Gastrocnemius medialis (tissue), 4 donors: ENCODE results near the gene APOLD1. TPM values are rescaled to one million over a fixed set of nuclear protein-coding genes. Genes with fewer than 3 reads are reported as not detected.

ENCODE experiments used
- ATAC-seq, 2 donors: fragments of 150-250 bp; one replicate each; pipeline ENCODE4 v1.9.1; 2016
- DNase-seq, 2 donors: peaks; one replicate each; pipeline ENCODE4 v3.0.0-alpha.2; 2019
- H3K27ac ChIP-seq, 4 donors: fragments of 200-600 bp; sonication (generic); 1 replicate in 1 of 4; 2 replicates in 3 of 4; pipeline ENCODE4 v1.5.1; 2016 to 2018; ENCODE audit warnings: mild to moderate bottlenecking in 2 of 4, moderate library complexity in 1 of 4
- H3K27me3 ChIP-seq, 3 donors: fragments of 200-600 bp; sonication (generic) in 2 of 3; 1 replicate in 1 of 3; 2 replicates in 2 of 3; pipeline versions ENCODE4 v1.5.1 to v1.6.0; 2016 to 2019; ENCODE audit warnings: mild to moderate bottlenecking in 1 of 3, moderate library complexity in 1 of 3
- H3K36me3 ChIP-seq, 2 donors: fragments of 200-600 bp; sonication (generic) in 1 of 2; one replicate each; pipeline ENCODE4 v1.5.1; 2017 to 2018
- H3K4me1 ChIP-seq, 2 donors: fragments of 200-600 bp; sonication (generic) in 1 of 2; one replicate each; pipeline ENCODE4 v1.5.1; 2016 to 2017; ENCODE audit warnings: mild to moderate bottlenecking in 2 of 2
- H3K4me3 ChIP-seq, 4 donors: fragments of 200-600 bp; sonication (generic) in 3 of 4; 1 replicate in 1 of 4; 2 replicates in 3 of 4; pipeline ENCODE4 v1.5.1; 2016 to 2019; ENCODE audit warnings: mild to moderate bottlenecking in 2 of 4
- H3K9me3 ChIP-seq, 3 donors: fragments of 200-600 bp; sonication (generic) in 2 of 3; 1 replicate in 1 of 3; 2 replicates in 2 of 3; pipeline ENCODE4 v1.5.1; 2016 to 2019
- POLR2A ChIP-seq, 2 donors: fragments of 450-650 bp; IDR thresholded peaks; one replicate each; pipeline ENCODE4 v1.6.1; 2017; ENCODE audit warnings: antibody characterized with exemption in 2 of 2, mild to moderate bottlenecking in 2 of 2, moderate library complexity in 2 of 2
- in situ Hi-C, 4 donors: fragments of 200-750 bp; cut with MboI; loops; one replicate each; pipeline versions ENCODE4 v1.15.0 to v1.8.0; 2017; ENCODE audit warnings: low sequenced_read_pairs in 4 of 4
- intact Hi-C: fragments of 100-400 bp; cut with DNase I; formaldehyde crosslinking; loops from one replicate; pipeline ENCODE4 v1.15.1; 2023; ENCODE audit warnings: low total_unique reads
- total RNA-seq, 4 donors: library from RNA; depleted of rRNA; stranded (reverse); fragments of >200 nt; gene quantifications; one replicate each; pipeline versions ENCODE4 v1.1.0 to v1.2.3, GENCODE V29; 2016
- TF ChIP-seq, protein P1 (sequence below), 5 experiments: fragments of 450-650 bp in 3 of 5; fragments of 200-600 bp in 2 of 5; sonication (generic) in 2 of 5; IDR thresholded peaks in 4 of 5; conservative IDR thresholded peaks in 1 of 5; 1 replicate in 4 of 5; 2 replicates in 1 of 5; pipeline ENCODE4 v1.5.1; 2016 to 2019; ENCODE audit warnings: antibody characterized with exemption in 5 of 5, mild to moderate bottlenecking in 3 of 5, moderate library complexity in 3 of 5

APOLD1 gene
- total RNA-seq, 4 donors from 2014 or later = 25.8 to 73.7 (median 67.7) TPM

DNA sequence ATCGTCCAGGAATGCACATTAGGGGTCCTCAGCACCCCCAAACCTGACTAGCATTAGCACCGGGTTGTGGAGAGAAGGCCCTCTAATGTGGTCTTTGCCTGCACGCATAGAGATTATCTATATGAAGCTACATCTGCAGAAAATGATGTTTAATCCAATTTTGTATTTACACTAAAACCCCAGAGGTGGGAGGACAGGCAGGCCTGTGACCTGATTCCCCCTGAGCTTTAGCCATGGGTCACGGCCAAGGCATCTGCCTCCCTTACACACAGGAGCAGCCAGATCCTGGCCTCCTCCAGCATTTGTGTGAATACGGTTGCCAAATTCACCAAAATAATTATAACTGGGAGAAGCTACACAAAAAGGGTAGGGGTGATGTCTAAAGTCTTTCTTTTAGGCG, 7.0 kb downstream of the APOLD1 start:
- Histone ChIP-seq H3K4me1 (peaks cover 16 to 29% of the 10 kb centered on the region in 2 donors), H3K36me3 (no peaks in the 10 kb centered on the region), H3K9me3 (no peaks in the 10 kb centered on the region), H3K27ac (peak overlapping the region in 3 of 4 donors; percentile 4 to 89 (median 11)), H3K27me3 (no peaks in the 10 kb centered on the region), H3K4me3 (no peak overlapping the region)
- DNase-seq = no peak
- ATAC-seq = no peak
- intact Hi-C loops (no loop called here), in situ Hi-C loops (loop anchor here in 1 of 4 donors (25.0 kb wide), 1 partner anchor 195 kb away; no protein-coding TSS in a partner anchor)
- TF ChIP-seq, protein P1, sequence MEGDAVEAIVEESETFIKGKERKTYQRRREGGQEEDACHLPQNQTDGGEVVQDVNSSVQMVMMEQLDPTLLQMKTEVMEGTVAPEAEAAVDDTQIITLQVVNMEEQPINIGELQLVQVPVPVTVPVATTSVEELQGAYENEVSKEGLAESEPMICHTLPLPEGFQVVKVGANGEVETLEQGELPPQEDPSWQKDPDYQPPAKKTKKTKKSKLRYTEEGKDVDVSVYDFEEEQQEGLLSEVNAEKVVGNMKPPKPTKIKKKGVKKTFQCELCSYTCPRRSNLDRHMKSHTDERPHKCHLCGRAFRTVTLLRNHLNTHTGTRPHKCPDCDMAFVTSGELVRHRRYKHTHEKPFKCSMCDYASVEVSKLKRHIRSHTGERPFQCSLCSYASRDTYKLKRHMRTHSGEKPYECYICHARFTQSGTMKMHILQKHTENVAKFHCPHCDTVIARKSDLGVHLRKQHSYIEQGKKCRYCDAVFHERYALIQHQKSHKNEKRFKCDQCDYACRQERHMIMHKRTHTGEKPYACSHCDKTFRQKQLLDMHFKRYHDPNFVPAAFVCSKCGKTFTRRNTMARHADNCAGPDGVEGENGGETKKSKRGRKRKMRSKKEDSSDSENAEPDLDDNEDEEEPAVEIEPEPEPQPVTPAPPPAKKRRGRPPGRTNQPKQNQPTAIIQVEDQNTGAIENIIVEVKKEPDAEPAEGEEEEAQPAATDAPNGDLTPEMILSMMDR (IDR thresholded peaks at IDR 0.05 in 4 of 5, conservative IDR thresholded peaks at IDR 0.05 in 1 of 5) = no peak
- no peak for TF ChIP-seq POLR2A (IDR thresholded peaks at IDR 0.05)

DNA sequence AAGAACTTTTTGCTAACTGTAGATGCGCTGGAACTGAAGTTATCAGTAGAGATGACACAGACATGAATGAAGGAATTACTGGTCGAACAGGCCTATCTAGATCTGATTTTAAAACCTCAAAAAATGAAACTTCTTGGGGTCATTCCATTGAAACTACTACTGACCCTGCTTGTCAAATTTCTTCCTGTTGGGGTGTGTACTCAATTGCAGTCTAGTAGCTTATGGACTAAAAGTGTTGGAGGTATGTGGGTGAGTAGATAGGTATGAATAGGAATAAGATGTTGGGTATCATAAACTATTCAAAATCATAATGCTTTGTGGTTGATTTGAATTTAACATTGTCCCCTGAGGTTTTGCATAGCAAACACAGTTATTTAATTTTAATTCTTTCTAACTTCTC, 9.2 kb downstream of the APOLD1 start:
- H3K36me3 ChIP-seq = no peaks in the 10 kb centered on the region
- intact Hi-C loops = no loop called here
- in situ Hi-C loops = loop anchor here in 1 of 4 donors (25.0 kb wide), 1 partner anchor 193 kb away; no protein-coding TSS in a partner anchor

GRCh38 chr12:12796171-12796570, 10.7 kb downstream of the APOLD1 start:
- intact Hi-C loops = no loop called here

More for the DNA sequence above, 9.2 kb downstream of the APOLD1 start:
- DNase-seq (no peak), ATAC-seq (no peak)
- Histone ChIP-seq H3K9me3 (no peaks in the 10 kb centered on the region), H3K4me3 (no peak overlapping the region), H3K27me3 (no peaks in the 10 kb centered on the region), H3K27ac (no peak overlapping the region), H3K4me1 (peaks cover 9 to 16% of the 10 kb centered on the region in 2 donors)
- TF ChIP-seq, protein P1 (IDR thresholded peaks at IDR 0.05 in 4 of 5, conservative IDR thresholded peaks at IDR 0.05 in 1 of 5) = no peak
- no peak for TF ChIP-seq POLR2A (IDR thresholded peaks at IDR 0.05)

GRCh38 chr12:12796928-12797793, 11.7 kb downstream of the APOLD1 start:
- Histone ChIP-seq H3K27me3 (no peaks in the 10 kb centered on the region), H3K4me3 (no peak overlapping the region), H3K9me3 (no peaks in the 10 kb centered on the region), H3K4me1 (peaks cover 4 to 5% of the 10 kb centered on the region in 2 donors), H3K36me3 (no peaks in the 10 kb centered on the region), H3K27ac (no peak overlapping the region)
- intact Hi-C loops = no loop called here
- in situ Hi-C loops = loop anchor here in 1 of 4 donors (25.0 kb wide), 1 partner anchor 190 kb away; no protein-coding TSS in a partner anchor
- no peak for TF ChIP-seq POLR2A (IDR thresholded peaks at IDR 0.05)
- TF ChIP-seq, protein P1 (IDR thresholded peaks at IDR 0.05 in 4 of 5, conservative IDR thresholded peaks at IDR 0.05 in 1 of 5) = no peak
- DNase-seq (no peak), ATAC-seq (no peak)

More at GRCh38 chr12:12796171-12796570, 10.7 kb downstream of the APOLD1 start:
- in situ Hi-C loops = loop anchor here in 1 of 4 donors (25.0 kb wide), 1 partner anchor 191 kb away; no protein-coding TSS in a partner anchor
- Histone ChIP-seq H3K9me3 (no peaks in the 10 kb centered on the region), H3K4me1 (peaks cover 9 to 14% of the 10 kb centered on the region in 2 donors), H3K27me3 (no peaks in the 10 kb centered on the region), H3K4me3 (no peak overlapping the region), H3K27ac (no peak overlapping the region), H3K36me3 (no peaks in the 10 kb centered on the region)
- DNase-seq = no peak
- TF ChIP-seq, protein P1 (IDR thresholded peaks at IDR 0.05 in 4 of 5, conservative IDR thresholded peaks at IDR 0.05 in 1 of 5) = no peak
- no peak for TF ChIP-seq POLR2A (IDR thresholded peaks at IDR 0.05)
- ATAC-seq = no peak
